Sigmoid colon (tissue), 4 donors: Measurements from ENCODE around the gene SIGLEC12.

Experiments
- EP300 ChIP-seq, 4 donors: sonication (generic); formaldehyde crosslinking; IDR thresholded peaks; one replicate each; pipeline ENCODE4 v1.6.1; 2017; ENCODE audit warnings: antibody characterized with exemption in 4 of 4
- POLR2A ChIP-seq, 2 donors: fragments of 450-650 bp; IDR thresholded peaks; one replicate each; pipeline ENCODE4 v1.6.1; 2016; ENCODE audit warnings: antibody characterized with exemption in 2 of 2, mild to moderate bottlenecking in 2 of 2, moderate library complexity in 2 of 2

DNA sequence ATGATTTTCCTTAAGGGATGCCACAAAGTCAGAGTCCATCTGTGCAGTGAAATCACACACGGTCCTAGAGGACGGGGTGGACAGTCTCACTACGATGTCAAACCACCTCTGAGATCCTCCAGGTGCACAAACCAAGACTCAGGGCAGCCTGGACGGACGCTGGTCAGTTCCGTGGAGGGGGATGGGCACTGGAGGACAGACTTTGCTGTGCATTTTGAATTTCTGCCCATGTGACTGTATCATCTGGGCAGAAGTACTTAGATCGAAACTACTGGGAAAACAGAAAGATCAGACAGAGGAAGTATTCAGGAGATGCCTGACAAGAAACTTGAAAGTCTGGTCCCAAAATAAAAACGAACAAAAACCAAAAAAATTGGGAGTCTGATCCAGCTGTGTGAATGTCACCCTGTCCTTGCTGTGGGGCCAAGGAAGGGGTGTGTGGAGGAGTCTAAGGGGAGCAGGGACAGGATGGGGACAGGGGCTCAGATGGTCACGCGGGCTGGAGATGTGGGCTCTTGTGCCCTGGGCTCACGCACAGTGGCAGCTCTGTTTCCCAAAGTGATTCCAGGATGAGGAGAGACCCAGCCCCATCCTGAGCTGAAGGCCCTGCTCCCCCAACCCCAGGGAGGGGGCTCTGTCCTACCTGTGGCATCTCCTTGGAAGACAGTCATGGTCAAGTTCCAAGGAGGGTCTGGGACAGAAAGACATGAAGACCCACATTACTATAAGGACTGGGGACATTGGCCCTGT, 44.9 kb downstream of the SIGLEC12 start:
- TF ChIP-seq POLR2A (IDR thresholded peaks at IDR 0.05) = no peak
- no peak for TF ChIP-seq EP300 (IDR thresholded peaks at IDR 0.05)
